GM12892 (cell line): ENCODE results near the gene PIGC.

ENCODE experiments used
- POLR2A ChIP-seq: IDR thresholded peaks from 2 replicates; pipeline ENCODE4 v1.6.1; 2011; ENCODE audit warnings: low read depth, low read length, control low read depth
- POLR2AphosphoS5 ChIP-seq: IDR thresholded peaks from 2 replicates; pipeline ENCODE4 v1.6.1; 2011; ENCODE audit warnings: low read depth, low read length, control low read depth
- TAF1 ChIP-seq: IDR thresholded peaks from 2 replicates; pipeline ENCODE4 v1.6.1; 2011; ENCODE audit warnings: low read depth, mild to moderate bottlenecking, control low read depth, low read length, borderline replicate concordance

DNA sequence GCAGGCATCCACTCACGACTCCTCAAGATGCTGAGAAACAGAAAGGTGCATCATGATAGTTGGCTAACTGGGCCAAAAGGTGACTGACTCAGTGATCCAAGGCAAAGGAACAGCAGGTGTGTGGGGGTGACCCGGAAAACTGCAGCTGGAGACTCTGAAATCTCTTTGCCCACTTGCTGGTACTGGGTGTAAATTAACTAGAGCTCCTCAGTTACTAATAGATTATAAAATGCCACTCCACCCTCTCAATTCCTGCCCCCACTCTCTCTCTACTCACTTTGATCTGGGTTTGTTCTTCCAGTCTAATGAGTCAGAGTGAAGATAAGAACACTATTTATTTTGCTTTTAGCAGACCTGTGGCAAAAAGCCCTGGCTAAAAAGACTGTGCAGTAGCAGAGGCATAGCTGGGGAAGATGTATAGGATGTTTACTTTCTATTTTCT is 7.2 kb upstream of the PIGC start:
- TF ChIP-seq POLR2A (no peak), POLR2AphosphoS5 (no peak), TAF1 (no peak)
